IPS DF 4.7 (cell line): ENCODE data around the gene TM4SF18.

Experiments
- DNase-seq: peaks from one replicate; pipeline ENCODE4 v3.0.0-alpha.2; 2013; ENCODE audit warnings: low spot score; ENCODE audit errors: extremely low read depth

Gene TM4SF18

GRCh38 chr3:149284034-149284433, 49.4 kb downstream of the TM4SF18 start:
- no peak for DNase-seq

- DNase-seq: no peak
These were observed 50.0 kb downstream of the TM4SF18 start for GRCh38 chr3:149283401-149283800.

GRCh38 chr3:149282836-149283235, 50.6 kb downstream of the TM4SF18 start:
- DNase-seq: no peak

GRCh38 chr3:149282322-149282721, 51.1 kb downstream of the TM4SF18 start:
- DNase-seq: no peak

- no peak for DNase-seq
These were observed 52.6 kb downstream of the TM4SF18 start for GRCh38 chr3:149280671-149281349.

GRCh38 chr3:149278911-149279310, 54.5 kb downstream of the TM4SF18 start:
- DNase-seq: no peak

- DNase-seq: no peak
These were observed 56.1 kb downstream of the TM4SF18 start for GRCh38 chr3:149277331-149277813.

GRCh38 chr3:149276619-149277018, 56.8 kb downstream of the TM4SF18 start:
- no peak for DNase-seq

GRCh38 chr3:149274220-149274619, 59.2 kb downstream of the TM4SF18 start:
- no peak for DNase-seq

- peak; percentile 83 for DNase-seq
These were observed 60.2 kb downstream of the TM4SF18 start for GRCh38 chr3:149273096-149273751.

- DNase-seq: no peak
These were observed 61.8 kb downstream of the TM4SF18 start for GRCh38 chr3:149271669-149272068.

GRCh38 chr3:149270180-149270579, 63.3 kb downstream of the TM4SF18 start:
- no peak for DNase-seq

GRCh38 chr3:149269687-149270086, 63.7 kb downstream of the TM4SF18 start:
- DNase-seq: no peak
